ENCODE measurements around the gene LTBP2. TPM values are rescaled to one million over a fixed set of nuclear protein-coding genes. Genes with fewer than 3 reads are reported as not detected.

LTBP2 gene
- polyA plus RNA-seq, 2 of the 4 experiments (the other 2 are of a cell fraction), result 4.9 to 14.4 TPM

GRCh38 chr14:74655599-74656395 is 43.8 kb upstream of the LTBP2 start:
- ChIA-PET POLR2A (interaction anchor here (0.6 to 1.2 kb wide), 3 partner anchors 9 to 38 kb away, joined by 3 to 11 read pairs (median 3); no protein-coding TSS in a partner anchor), CTCF (interaction anchor here (0.8 to 28.1 kb wide), 8 partner anchors 14 to 183 kb away, joined by 3 to 228 read pairs (median 3); partner anchors contain the start of gene LTBP2)
- TF ChIP-seq ZFP36 (IDR thresholded peaks at IDR 0.05; ENCODE audit: borderline replicate concordance, partially characterized antibody) (no peak), USF2 (IDR thresholded peaks at IDR 0.05) (no peak), POLR2A (IDR thresholded peaks at IDR 0.05; ENCODE audit: low read length) (no peak), EHF (CRISPR knock-in tag; IDR thresholded peaks at IDR 0.05) (no peak), RAD21 (conservative IDR thresholded peaks at IDR 0.05 in 1 of 2, IDR thresholded peaks at IDR 0.05 in 1 of 2) (no peak), MAZ (IDR thresholded peaks at IDR 0.05; ENCODE audit: borderline replicate concordance, low read depth, low read length) (no peak), KDM5A (IDR thresholded peaks at IDR 0.05) (no peak), FOSL2 (IDR thresholded peaks at IDR 0.05) (no peak), FOSL2 (CRISPR knock-in tag; IDR thresholded peaks at IDR 0.05) (peak; percentile 46), MAFK (IDR thresholded peaks at IDR 0.05; ENCODE audit: partially characterized antibody) (peak; percentile 88), JUN (IDR thresholded peaks at IDR 0.05) (peak in 1 of 2 experiments; percentile 37; a peak in 1 of 5 replicates), CBX8 (IDR thresholded peaks at IDR 0.05) (no peak), EP300 (IDR thresholded peaks at IDR 0.05) (peak in 1 of 2 experiments; percentile 43; a peak in 1 of 5 replicates), CEBPB (IDR thresholded peaks at IDR 0.05) (peak; percentile 79 to 85; a peak in 3 of 4 replicates), GATA3 (IDR thresholded peaks at IDR 0.05; ENCODE audit: borderline replicate concordance) (peak; percentile 32; the same call in 1 of the 2 replicates)
- Histone ChIP-seq H3K9me3 (no peaks in the 10 kb centered on the region), H3K27ac (peak overlapping the region; percentile 56 to 76), H3K4me3 (no peak overlapping the region), H3K4me1 (peaks cover 66% of the 10 kb centered on the region), H3K4me2 (peak overlapping the region; percentile 58)
- DNase-seq (ENCODE audit: low read depth in 1 of 2, low spot score in 1 of 2), result peak in 1 of 2 experiments; percentile 63
- no peak for FAIRE-seq
- WGBS (ENCODE audit: missing lambda C conversion rate), result 51% methylated on average over 2 of the region's 2 CpGs
- ATAC-seq, result peak; percentile 51 to 62; a peak in 5 of 6 replicates

- Histone ChIP-seq H3K9me3 (no peaks in the 10 kb centered on the region), H3K4me1 (peaks cover 63% of the 10 kb centered on the region), H3K4me3 (no peak overlapping the region), H3K4me2 (peak overlapping the region; percentile 58), H3K27ac (peak overlapping the region; percentile 56 to 76)
- ChIA-PET CTCF (interaction anchor here (0.9 to 28.1 kb wide), 7 partner anchors 10 to 44 kb away, joined by 3 to 228 read pairs (median 4); partner anchors contain the start of gene LTBP2), POLR2A (interaction anchor here (0.6 to 1.2 kb wide), 3 partner anchors 10 to 37 kb away, joined by 3 to 11 read pairs (median 3); no protein-coding TSS in a partner anchor)
- 85% methylated on average over 3 of the region's 3 CpGs for WGBS (ENCODE audit: missing lambda C conversion rate)
- ATAC-seq (no peak), FAIRE-seq (no peak), DNase-seq (ENCODE audit: low read depth in 1 of 2, low spot score in 1 of 2) (no peak)
- TF ChIP-seq EP300 (IDR thresholded peaks at IDR 0.05) (no peak), RARB (CRISPR knock-in tag; IDR thresholded peaks at IDR 0.05) (no peak), CBX8 (IDR thresholded peaks at IDR 0.05) (no peak), MAZ (IDR thresholded peaks at IDR 0.05; ENCODE audit: borderline replicate concordance, low read depth, low read length) (no peak), ZFP36 (IDR thresholded peaks at IDR 0.05; ENCODE audit: borderline replicate concordance, partially characterized antibody) (no peak), FOXS1 (CRISPR knock-in tag; IDR thresholded peaks at IDR 0.05) (no peak), GATA3 (IDR thresholded peaks at IDR 0.05; ENCODE audit: borderline replicate concordance) (no peak), POLR2A (IDR thresholded peaks at IDR 0.05; ENCODE audit: low read length) (no peak), BCL3 (IDR thresholded peaks at IDR 0.05) (no peak), MYC (IDR thresholded peaks at IDR 0.05; ENCODE audit: borderline replicate concordance, low read length) (no peak), KDM5A (IDR thresholded peaks at IDR 0.05) (no peak), HOXA7 (CRISPR knock-in tag; IDR thresholded peaks at IDR 0.05) (no peak), TFCP2L1 (CRISPR knock-in tag; IDR thresholded peaks at IDR 0.05) (no peak), FOSB (CRISPR knock-in tag; IDR thresholded peaks at IDR 0.05) (no peak)
- TF ChIP-seq, protein P1, sequence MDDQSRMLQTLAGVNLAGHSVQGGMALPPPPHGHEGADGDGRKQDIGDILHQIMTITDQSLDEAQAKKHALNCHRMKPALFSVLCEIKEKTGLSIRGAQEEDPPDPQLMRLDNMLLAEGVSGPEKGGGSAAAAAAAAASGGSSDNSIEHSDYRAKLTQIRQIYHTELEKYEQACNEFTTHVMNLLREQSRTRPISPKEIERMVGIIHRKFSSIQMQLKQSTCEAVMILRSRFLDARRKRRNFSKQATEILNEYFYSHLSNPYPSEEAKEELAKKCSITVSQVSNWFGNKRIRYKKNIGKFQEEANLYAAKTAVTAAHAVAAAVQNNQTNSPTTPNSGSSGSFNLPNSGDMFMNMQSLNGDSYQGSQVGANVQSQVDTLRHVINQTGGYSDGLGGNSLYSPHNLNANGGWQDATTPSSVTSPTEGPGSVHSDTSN (IDR thresholded peaks at IDR 0.05), result no peak
Observed at GRCh38 chr14:74654931-74655330, 42.9 kb upstream of the LTBP2 start.
